ENCODE measurements around the gene PARP16.

PARP16 gene

DNA sequence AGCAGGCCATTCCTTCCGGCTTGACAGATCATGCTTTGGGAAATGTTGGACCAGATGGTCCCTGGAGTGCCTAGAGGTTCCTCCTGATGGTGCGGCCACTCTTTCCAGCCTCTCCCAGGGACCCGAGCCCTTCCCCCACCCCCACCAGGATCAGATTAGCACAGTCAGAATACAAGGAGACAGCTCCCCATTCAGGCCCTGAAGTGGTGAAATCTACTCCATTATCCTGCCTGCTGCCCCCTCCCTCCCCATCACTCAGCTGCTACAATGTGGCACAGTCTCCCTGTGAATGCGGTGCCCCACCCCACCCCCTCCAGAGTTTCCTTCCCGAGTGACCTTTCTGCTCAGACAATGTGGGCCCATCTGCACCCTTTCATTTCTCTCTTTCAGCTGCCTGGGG, 47.2 kb upstream of the PARP16 start:
- TF ChIP-seq, protein P1, sequence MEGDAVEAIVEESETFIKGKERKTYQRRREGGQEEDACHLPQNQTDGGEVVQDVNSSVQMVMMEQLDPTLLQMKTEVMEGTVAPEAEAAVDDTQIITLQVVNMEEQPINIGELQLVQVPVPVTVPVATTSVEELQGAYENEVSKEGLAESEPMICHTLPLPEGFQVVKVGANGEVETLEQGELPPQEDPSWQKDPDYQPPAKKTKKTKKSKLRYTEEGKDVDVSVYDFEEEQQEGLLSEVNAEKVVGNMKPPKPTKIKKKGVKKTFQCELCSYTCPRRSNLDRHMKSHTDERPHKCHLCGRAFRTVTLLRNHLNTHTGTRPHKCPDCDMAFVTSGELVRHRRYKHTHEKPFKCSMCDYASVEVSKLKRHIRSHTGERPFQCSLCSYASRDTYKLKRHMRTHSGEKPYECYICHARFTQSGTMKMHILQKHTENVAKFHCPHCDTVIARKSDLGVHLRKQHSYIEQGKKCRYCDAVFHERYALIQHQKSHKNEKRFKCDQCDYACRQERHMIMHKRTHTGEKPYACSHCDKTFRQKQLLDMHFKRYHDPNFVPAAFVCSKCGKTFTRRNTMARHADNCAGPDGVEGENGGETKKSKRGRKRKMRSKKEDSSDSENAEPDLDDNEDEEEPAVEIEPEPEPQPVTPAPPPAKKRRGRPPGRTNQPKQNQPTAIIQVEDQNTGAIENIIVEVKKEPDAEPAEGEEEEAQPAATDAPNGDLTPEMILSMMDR (IDR thresholded peaks at IDR 0.05; ENCODE audit: low read depth, low read length): no peak
- no peak for TF ChIP-seq EZH2phosphoT487 (IDR thresholded peaks at IDR 0.05; ENCODE audit: low read depth)
- no peaks in the 10 kb centered on the region for H4K20me1 ChIP-seq (ENCODE audit: insufficient read depth, low read length)
- no peak overlapping the region for H3K27ac ChIP-seq (ENCODE audit: low read length)
- peaks cover 42% of the 10 kb centered on the region for H3K27me3 ChIP-seq (ENCODE audit: low read depth, low read length)
- no peak overlapping the region for H3K9ac ChIP-seq (ENCODE audit: low read length)
- H3K79me2 ChIP-seq (ENCODE audit: low read length): no peaks in the 10 kb centered on the region
- no peaks in the 10 kb centered on the region for H3K36me3 ChIP-seq (replicated peaks; ENCODE audit: low read depth, low read length)
- H3K4me2 ChIP-seq (ENCODE audit: low read length): no peak overlapping the region
- H3K4me3 ChIP-seq (ENCODE audit: low read length): no peak overlapping the region
- no peaks in the 10 kb centered on the region for H3K9me3 ChIP-seq (ENCODE audit: insufficient read depth, low read length)
- H3K4me1 ChIP-seq (ENCODE audit: low read length): peaks cover 10% of the 10 kb centered on the region
- no peak overlapping the region for H2AFZ ChIP-seq (ENCODE audit: low read depth, low read length)

DNA sequence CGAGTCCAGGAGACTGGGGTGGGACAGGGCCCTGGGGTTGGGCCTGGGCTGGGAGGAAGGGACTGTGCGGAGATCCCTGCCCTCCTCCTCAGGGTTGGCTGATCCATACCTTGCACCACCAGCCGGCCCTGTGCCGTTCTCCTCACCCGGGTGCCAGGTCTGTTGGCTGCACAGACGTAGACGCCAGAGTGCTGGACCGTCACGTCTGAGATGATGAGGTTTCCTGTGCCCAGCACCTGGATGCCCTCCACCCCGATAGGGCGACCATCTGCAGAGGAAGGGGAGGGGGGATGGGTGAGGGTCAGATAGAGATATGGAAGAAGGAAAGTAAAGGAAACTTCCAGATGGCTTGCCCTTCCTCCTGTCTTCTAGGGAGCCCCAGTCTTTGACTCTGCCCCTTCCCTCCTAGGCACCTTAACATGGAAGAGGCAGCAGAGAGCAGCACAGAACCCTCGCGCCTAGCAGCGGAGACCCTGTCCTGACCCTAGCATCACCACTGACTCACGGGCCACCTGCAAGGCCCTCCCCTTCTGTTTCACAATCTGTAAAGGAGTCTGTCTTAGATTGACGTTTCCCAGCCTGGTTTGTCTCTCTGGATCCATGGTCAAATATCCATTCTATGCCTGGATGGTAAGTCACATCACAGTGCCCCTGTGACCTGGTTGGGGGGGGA, 46.6 kb upstream of the PARP16 start:
- H3K27ac ChIP-seq (ENCODE audit: low read length): no peak overlapping the region
- TF ChIP-seq EZH2phosphoT487 (IDR thresholded peaks at IDR 0.05; ENCODE audit: low read depth): no peak
- TF ChIP-seq, protein P1 (IDR thresholded peaks at IDR 0.05; ENCODE audit: low read depth, low read length): no peak
- H3K4me2 ChIP-seq (ENCODE audit: low read length): no peak overlapping the region
- no peak overlapping the region for H3K9ac ChIP-seq (ENCODE audit: low read length)
- H3K4me3 ChIP-seq (ENCODE audit: low read length): no peak overlapping the region
- no peaks in the 10 kb centered on the region for H4K20me1 ChIP-seq (ENCODE audit: insufficient read depth, low read length)
- H3K79me2 ChIP-seq (ENCODE audit: low read length): no peaks in the 10 kb centered on the region
- peaks cover 10% of the 10 kb centered on the region for H3K4me1 ChIP-seq (ENCODE audit: low read length)
- peaks cover 36% of the 10 kb centered on the region for H3K27me3 ChIP-seq (ENCODE audit: low read depth, low read length)
- no peaks in the 10 kb centered on the region for H3K36me3 ChIP-seq (replicated peaks; ENCODE audit: low read depth, low read length)
- H2AFZ ChIP-seq (ENCODE audit: low read depth, low read length): no peak overlapping the region
- H3K9me3 ChIP-seq (ENCODE audit: insufficient read depth, low read length): no peaks in the 10 kb centered on the region

DNA sequence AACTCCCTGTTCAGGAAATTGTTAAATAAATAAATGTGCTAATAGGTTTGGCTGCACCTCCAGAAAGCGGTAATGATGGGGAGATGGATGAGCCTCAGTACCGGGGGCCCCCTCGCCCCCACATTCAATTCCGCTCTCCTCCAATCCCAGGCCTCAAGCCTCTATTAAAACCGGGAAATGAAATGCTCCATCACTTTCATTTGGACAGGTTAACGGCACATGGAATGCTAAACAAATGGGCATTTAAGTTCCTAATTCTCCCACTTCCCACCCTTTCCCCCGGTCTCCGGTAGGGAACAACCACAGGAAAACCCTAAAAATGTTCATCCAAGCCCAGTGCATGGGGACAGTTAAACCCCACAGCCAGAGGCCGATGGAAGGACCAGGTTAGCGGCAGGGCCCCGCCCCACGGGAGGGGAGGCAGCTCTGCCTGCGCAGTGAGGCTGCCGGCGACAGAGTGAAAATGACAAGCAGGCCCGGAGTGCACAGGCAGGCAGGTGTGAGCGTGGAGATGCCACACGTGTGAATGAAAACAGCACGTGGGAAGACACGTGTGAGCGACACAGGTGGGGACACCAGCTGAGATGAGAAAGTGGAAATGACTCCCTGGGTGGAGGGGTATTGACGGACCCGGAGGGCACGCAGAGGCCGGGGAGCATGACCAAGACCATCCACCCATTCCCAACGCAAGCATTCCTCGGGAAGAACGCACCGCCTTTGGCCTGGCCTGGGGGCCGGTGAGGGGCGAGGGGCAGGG, 45.9 kb upstream of the PARP16 start:
- Histone ChIP-seq H3K4me3 (ENCODE audit: low read length) (no peak overlapping the region), H3K27ac (ENCODE audit: low read length) (no peak overlapping the region), H3K27me3 (ENCODE audit: low read depth, low read length) (peaks cover 29% of the 10 kb centered on the region), H2AFZ (ENCODE audit: low read depth, low read length) (no peak overlapping the region), H3K9ac (ENCODE audit: low read length) (no peak overlapping the region), H4K20me1 (ENCODE audit: insufficient read depth, low read length) (no peaks in the 10 kb centered on the region), H3K79me2 (ENCODE audit: low read length) (no peaks in the 10 kb centered on the region), H3K4me2 (ENCODE audit: low read length) (no peak overlapping the region), H3K36me3 (replicated peaks; ENCODE audit: low read depth, low read length) (no peaks in the 10 kb centered on the region), H3K9me3 (ENCODE audit: insufficient read depth, low read length) (no peaks in the 10 kb centered on the region), H3K4me1 (ENCODE audit: low read length) (peaks cover 15% of the 10 kb centered on the region)
- TF ChIP-seq, protein P1 (IDR thresholded peaks at IDR 0.05; ENCODE audit: low read depth, low read length): no peak
- no peak for TF ChIP-seq EZH2phosphoT487 (IDR thresholded peaks at IDR 0.05; ENCODE audit: low read depth)

DNA sequence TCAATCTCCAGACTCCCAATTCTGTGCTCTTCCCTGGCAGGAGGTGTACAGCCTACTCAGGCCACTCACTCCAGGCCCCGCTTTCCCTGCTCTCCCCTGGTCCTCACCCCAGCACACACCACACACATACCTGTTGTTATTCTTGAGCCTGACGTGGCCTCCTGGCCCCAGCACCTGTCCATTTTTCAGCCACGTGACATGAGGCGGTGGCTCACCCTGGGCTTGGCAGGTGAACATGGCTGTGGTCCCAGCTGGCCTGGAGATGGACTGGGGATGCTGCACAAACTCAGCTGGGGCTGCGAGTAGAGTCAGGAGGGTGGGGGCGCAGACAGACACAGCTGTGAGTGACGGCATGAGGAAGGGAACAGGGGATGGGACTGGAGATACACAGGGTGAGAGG, 45.1 kb upstream of the PARP16 start:
- H3K36me3 ChIP-seq (replicated peaks; ENCODE audit: low read depth, low read length): no peaks in the 10 kb centered on the region
- no peak overlapping the region for H3K4me2 ChIP-seq (ENCODE audit: low read length)
- no peak overlapping the region for H3K9ac ChIP-seq (ENCODE audit: low read length)
- H3K4me3 ChIP-seq (ENCODE audit: low read length): no peak overlapping the region
- peaks cover 22% of the 10 kb centered on the region for H3K27me3 ChIP-seq (ENCODE audit: low read depth, low read length)
- TF ChIP-seq, protein P1 (IDR thresholded peaks at IDR 0.05; ENCODE audit: low read depth, low read length): no peak
- H3K27ac ChIP-seq (ENCODE audit: low read length): no peak overlapping the region
- H2AFZ ChIP-seq (ENCODE audit: low read depth, low read length): no peak overlapping the region
- H4K20me1 ChIP-seq (ENCODE audit: insufficient read depth, low read length): no peaks in the 10 kb centered on the region
- no peaks in the 10 kb centered on the region for H3K79me2 ChIP-seq (ENCODE audit: low read length)
- H3K9me3 ChIP-seq (ENCODE audit: insufficient read depth, low read length): no peaks in the 10 kb centered on the region
- peaks cover 9% of the 10 kb centered on the region for H3K4me1 ChIP-seq (ENCODE audit: low read length)
